ENCODE data around the gene GGTLC2.
"Not testable (repeated sequence)": the region's sequence is repeated elsewhere in the genome, so short reads cannot be mapped to it uniquely, and the experiment has no call there.

GRCh38 chr22:22642255-22642654 lies 2.2 kb upstream of the GGTLC2 start:
- TF ChIP-seq POLR2A, CTCF (IDR thresholded peaks at IDR 0.05): not testable (repeated sequence)
